Fibroblast of pulmonary artery (primary cell): ENCODE results near the gene LMX1B.

Source experiments
- DNase-seq: peaks from one replicate; pipeline ENCODE4 v3.0.0-alpha.2; 2010; ENCODE audit warnings: low read depth
- H3K4me3 ChIP-seq: replicated peaks from 2 replicates; pipeline ENCODE4 v1.5.1; 2011; ENCODE audit warnings: low read depth, mild to moderate bottlenecking, control low read depth, low read length, moderate library complexity
- CTCF ChIP-seq: IDR thresholded peaks from 2 replicates; pipeline ENCODE4 v1.5.1; 2011; ENCODE audit warnings: mild to moderate bottlenecking, control low read depth, low read length, inconsistent platforms; ENCODE audit errors: missing control alignments

Gene LMX1B

GRCh38 chr9:126673689-126674364 is 60.1 kb downstream of the LMX1B start:
- no peak overlapping the region for H3K4me3 ChIP-seq
- no peak for TF ChIP-seq CTCF
- DNase-seq, result peak; percentile 4

GRCh38 chr9:126674365-126675146 is 60.8 kb downstream of the LMX1B start:
- TF ChIP-seq CTCF, result no peak
- no peak for DNase-seq
- H3K4me3 ChIP-seq, result no peak overlapping the region

- TF ChIP-seq CTCF, result no peak
- no peak for DNase-seq
- no peak overlapping the region for H3K4me3 ChIP-seq
Measured at GRCh38 chr9:126675147-126675467, 61.4 kb downstream of the LMX1B start.

- TF ChIP-seq CTCF, result no peak
- H3K4me3 ChIP-seq, result no peak overlapping the region
- no peak for DNase-seq
Measured at GRCh38 chr9:126676102-126676684, 62.5 kb downstream of the LMX1B start.

GRCh38 chr9:126676685-126677143 is 63.0 kb downstream of the LMX1B start:
- no peak for DNase-seq
- H3K4me3 ChIP-seq, result no peak overlapping the region
- TF ChIP-seq CTCF, result no peak

GRCh38 chr9:126677188-126678084 is 63.7 kb downstream of the LMX1B start:
- no peak overlapping the region for H3K4me3 ChIP-seq
- no peak for TF ChIP-seq CTCF
- no peak for DNase-seq
